Measurements from ENCODE around the gene RPTOR.
"Not testable (repeated sequence)": the region's sequence is repeated elsewhere in the genome, so short reads cannot be mapped to it uniquely, and the experiment has no call there.

The RPTOR gene

DNA sequence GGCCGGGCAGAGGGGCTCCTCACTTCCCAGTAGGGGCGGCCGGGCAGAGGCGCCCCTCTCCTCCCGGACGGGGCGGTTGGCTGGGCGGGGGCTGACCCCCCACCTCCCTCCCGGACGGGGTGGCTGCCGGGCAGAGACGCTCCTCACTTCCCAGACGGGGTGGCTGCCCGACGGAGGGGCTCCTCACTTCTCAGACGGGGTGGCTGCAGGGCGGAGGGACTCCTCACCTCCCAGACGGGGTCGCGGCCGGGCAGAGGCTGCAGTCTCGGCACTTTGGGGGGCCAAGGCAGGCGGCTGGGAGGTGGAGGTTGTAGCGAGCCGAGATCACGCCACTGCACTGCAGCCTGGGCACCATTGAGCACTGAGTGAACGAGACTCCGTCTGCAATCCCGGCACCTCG, 7.3 kb upstream of the RPTOR start:
- not testable (repeated sequence) for H3K9ac ChIP-seq (ENCODE audit: low read length)

DNA sequence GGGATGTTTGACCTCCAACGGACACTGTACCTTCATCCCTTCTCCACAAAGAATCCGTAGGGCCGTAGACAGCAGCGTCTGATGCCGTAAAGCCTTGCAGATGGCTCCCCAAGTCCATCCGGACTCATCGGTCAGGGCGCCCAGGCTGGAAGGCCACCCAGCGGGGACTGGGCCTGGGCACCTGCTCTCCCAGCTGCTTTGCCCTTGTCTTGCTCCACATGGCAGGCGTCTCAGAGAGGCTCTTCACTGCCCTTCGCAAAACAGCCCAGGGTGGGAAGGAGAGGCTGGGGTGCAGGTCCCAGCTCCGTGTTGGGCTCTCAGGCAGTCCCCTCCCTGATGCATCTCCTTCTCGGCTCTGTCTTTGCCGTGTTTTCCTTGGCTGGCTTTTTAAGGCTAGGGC, 6.2 kb upstream of the RPTOR start:
- H3K9ac ChIP-seq (ENCODE audit: low read length), result no peak overlapping the region
- no peaks in the 10 kb centered on the region for H3K36me3 ChIP-seq (ENCODE audit: control insufficient read depth, insufficient read depth, low read length)
- H3K4me1 ChIP-seq (ENCODE audit: control insufficient read depth, insufficient read depth, low read length), result no peaks in the 10 kb centered on the region
- H3K27ac ChIP-seq (ENCODE audit: low read depth, low read length), result no peak overlapping the region
- no peaks in the 10 kb centered on the region for H3K27me3 ChIP-seq (ENCODE audit: control insufficient read depth, insufficient read depth, low read length)
- H3K4me3 ChIP-seq (ENCODE audit: low read length), result no peak overlapping the region

More for the DNA sequence above, 7.3 kb upstream of the RPTOR start:
- not testable (repeated sequence) for H3K4me3 ChIP-seq (ENCODE audit: low read length); H3K27me3 ChIP-seq (ENCODE audit: control insufficient read depth, insufficient read depth, low read length); H3K27ac ChIP-seq (ENCODE audit: low read depth, low read length); H3K36me3 ChIP-seq (ENCODE audit: control insufficient read depth, insufficient read depth, low read length); H3K4me1 ChIP-seq (ENCODE audit: control insufficient read depth, insufficient read depth, low read length)

DNA sequence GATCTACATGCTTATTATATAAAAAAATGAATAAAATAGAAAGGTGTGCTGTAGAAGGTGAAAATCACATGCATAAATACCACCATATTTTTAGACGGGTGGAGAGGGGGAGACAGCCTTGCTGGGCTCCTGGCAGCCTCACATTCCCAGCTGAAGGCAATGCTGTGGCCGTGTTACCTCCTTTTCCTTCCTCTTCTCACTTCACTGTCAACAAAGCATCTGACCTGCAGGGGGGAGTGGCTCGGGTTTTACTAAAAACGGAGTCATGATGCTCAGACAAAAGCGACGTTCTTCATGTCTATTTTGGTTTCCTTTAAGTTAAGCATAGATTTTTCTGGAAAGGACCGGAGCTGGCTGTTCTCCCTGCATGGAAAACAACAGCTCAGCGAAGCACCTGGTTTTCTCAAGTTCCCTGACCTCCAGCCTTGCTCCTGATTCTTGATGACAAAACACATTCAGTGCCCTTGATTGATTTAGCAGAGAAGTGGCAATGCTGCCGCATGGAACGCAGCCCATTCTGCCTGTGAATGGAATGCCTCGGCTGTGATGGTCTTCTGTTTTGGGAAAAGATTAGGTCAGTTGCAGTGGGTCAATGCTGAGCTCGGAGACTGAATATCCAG, 5.5 kb upstream of the RPTOR start:
- H3K27me3 ChIP-seq (ENCODE audit: control insufficient read depth, insufficient read depth, low read length), result no peaks in the 10 kb centered on the region
- H3K4me3 ChIP-seq (ENCODE audit: low read length), result no peak overlapping the region
- H3K27ac ChIP-seq (ENCODE audit: low read depth, low read length), result no peak overlapping the region
- no peaks in the 10 kb centered on the region for H3K36me3 ChIP-seq (ENCODE audit: control insufficient read depth, insufficient read depth, low read length)
- no peak overlapping the region for H3K9ac ChIP-seq (ENCODE audit: low read length)
- no peaks in the 10 kb centered on the region for H3K4me1 ChIP-seq (ENCODE audit: control insufficient read depth, insufficient read depth, low read length)

DNA sequence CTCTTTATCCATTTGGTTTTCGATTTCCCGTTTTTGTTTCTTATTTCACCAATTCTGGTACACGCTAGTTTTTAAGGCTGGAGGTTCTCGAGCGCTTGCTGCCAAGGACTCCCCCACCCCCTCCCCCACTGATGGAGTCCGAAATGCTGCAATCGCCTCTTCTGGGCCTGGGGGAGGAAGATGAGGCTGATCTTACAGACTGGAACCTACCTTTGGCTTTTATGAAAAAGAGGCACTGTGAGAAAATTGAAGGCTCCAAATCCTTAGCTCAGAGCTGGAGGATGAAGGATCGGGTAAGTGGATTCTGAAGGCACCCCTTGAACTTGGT, 825 bp downstream of the RPTOR start:
- H3K4me1 ChIP-seq (ENCODE audit: control insufficient read depth, insufficient read depth, low read length), result peaks cover 11% of the 10 kb centered on the region

DNA sequence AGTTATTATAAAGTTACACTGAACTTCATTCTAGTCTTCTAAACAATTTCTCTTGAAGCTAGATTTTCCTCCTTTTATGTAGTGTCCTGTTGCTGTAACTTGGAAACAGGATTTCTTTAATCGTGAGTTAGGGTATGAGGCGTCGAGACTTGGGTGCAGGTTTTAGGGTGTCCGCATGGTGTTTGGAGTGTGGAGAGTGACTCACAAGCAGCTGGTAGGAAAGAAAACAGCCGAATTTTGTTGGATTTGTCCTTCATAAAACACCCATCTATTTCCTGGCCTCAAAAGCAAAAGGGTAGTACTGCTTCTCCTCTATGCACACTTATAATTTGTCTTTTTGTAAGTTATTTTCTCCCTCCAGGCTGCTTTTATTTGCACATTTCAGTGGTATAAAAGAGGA, 1.6 kb downstream of the RPTOR start:
- H3K9ac ChIP-seq (ENCODE audit: low read length), result no peak overlapping the region
- no peaks in the 10 kb centered on the region for H3K27me3 ChIP-seq (ENCODE audit: control insufficient read depth, insufficient read depth, low read length)

More for the DNA sequence above, 825 bp downstream of the RPTOR start:
- Histone ChIP-seq H3K27ac (ENCODE audit: low read depth, low read length) (no peak overlapping the region), H3K27me3 (ENCODE audit: control insufficient read depth, insufficient read depth, low read length) (no peaks in the 10 kb centered on the region), H3K4me3 (ENCODE audit: low read length) (peak overlapping the region; percentile 99), H3K36me3 (ENCODE audit: control insufficient read depth, insufficient read depth, low read length) (no peaks in the 10 kb centered on the region), H3K9ac (ENCODE audit: low read length) (peak overlapping the region; percentile 88)

DNA sequence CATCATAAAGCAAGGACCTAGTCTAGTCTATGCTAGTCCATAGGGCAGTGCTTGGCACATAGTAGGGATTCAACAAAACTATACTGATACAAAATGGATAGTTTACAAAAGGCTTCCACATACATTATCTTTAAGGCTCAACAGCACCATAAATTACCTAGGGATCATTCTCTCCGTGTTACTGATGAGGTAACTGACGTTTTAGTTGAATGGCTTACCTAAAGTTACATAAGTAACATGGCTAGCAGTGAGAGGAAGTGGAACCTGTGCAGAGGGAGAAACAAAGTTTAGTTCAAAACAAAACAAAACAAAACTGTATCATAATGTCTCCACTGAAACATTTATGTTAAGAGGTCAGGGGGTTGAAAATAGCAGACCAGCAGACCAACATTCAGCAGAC, 7.9 kb downstream of the RPTOR start:
- Histone ChIP-seq H3K27me3 (ENCODE audit: control insufficient read depth, insufficient read depth, low read length) (no peaks in the 10 kb centered on the region), H3K27ac (ENCODE audit: low read depth, low read length) (no peak overlapping the region), H3K4me1 (ENCODE audit: control insufficient read depth, insufficient read depth, low read length) (no peaks in the 10 kb centered on the region), H3K36me3 (ENCODE audit: control insufficient read depth, insufficient read depth, low read length) (no peaks in the 10 kb centered on the region), H3K4me3 (ENCODE audit: low read length) (no peak overlapping the region), H3K9ac (ENCODE audit: low read length) (no peak overlapping the region)

More for the DNA sequence above, 1.6 kb downstream of the RPTOR start:
- Histone ChIP-seq H3K4me3 (ENCODE audit: low read length) (no peak overlapping the region), H3K36me3 (ENCODE audit: control insufficient read depth, insufficient read depth, low read length) (no peaks in the 10 kb centered on the region), H3K27ac (ENCODE audit: low read depth, low read length) (no peak overlapping the region), H3K4me1 (ENCODE audit: control insufficient read depth, insufficient read depth, low read length) (peaks cover 11% of the 10 kb centered on the region)

DNA sequence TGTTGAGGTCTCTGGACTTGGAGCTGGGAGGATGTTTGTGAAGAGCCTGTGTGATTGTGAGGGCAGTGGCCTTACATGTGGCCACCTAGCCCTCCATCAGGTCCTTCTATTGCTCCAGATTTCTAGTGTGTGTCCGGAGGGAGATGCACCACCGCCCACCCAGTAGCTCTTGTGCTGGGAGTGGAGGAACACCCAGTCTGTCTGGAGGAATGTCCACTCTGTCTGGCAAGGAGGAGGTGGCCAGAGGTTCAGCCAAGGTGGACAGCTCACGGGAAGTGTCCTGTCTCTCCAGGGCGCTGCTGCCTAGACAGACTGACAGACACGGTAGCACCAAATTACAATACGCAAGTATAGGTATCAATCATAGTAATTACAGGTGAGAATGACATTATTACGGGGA, 10.6 kb downstream of the RPTOR start:
- no peaks in the 10 kb centered on the region for H3K4me1 ChIP-seq (ENCODE audit: control insufficient read depth, insufficient read depth, low read length)

DNA sequence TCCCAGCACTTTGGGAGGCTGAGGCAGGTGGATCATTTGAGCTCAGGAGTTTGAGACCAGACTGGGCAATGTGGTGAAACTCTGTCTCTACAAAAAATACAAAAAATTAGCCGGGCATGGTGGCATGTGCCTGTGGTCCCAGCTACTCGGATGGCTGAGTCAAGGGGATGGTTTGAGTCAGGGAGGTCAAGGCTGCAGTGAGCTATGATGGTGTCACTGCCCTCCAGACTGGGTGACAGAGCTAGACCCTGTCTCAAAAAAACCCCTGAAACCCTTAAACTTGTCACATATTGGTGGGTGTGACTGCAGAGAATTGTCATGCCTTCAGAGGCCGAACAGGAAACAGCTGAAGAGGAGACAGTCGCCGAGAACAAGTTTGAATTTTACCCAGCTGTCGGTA, 13.4 kb downstream of the RPTOR start:
- Histone ChIP-seq H3K27ac (ENCODE audit: low read depth, low read length) (no peak overlapping the region), H3K36me3 (ENCODE audit: control insufficient read depth, insufficient read depth, low read length) (no peaks in the 10 kb centered on the region), H3K4me3 (ENCODE audit: low read length) (no peak overlapping the region), H3K4me1 (ENCODE audit: control insufficient read depth, insufficient read depth, low read length) (no peaks in the 10 kb centered on the region), H3K27me3 (ENCODE audit: control insufficient read depth, insufficient read depth, low read length) (no peaks in the 10 kb centered on the region), H3K9ac (ENCODE audit: low read length) (no peak overlapping the region)

More for the DNA sequence above, 10.6 kb downstream of the RPTOR start:
- no peaks in the 10 kb centered on the region for H3K36me3 ChIP-seq (ENCODE audit: control insufficient read depth, insufficient read depth, low read length)
- no peak overlapping the region for H3K9ac ChIP-seq (ENCODE audit: low read length)
- no peak overlapping the region for H3K27ac ChIP-seq (ENCODE audit: low read depth, low read length)
- H3K27me3 ChIP-seq (ENCODE audit: control insufficient read depth, insufficient read depth, low read length), result no peaks in the 10 kb centered on the region
- no peak overlapping the region for H3K4me3 ChIP-seq (ENCODE audit: low read length)

DNA sequence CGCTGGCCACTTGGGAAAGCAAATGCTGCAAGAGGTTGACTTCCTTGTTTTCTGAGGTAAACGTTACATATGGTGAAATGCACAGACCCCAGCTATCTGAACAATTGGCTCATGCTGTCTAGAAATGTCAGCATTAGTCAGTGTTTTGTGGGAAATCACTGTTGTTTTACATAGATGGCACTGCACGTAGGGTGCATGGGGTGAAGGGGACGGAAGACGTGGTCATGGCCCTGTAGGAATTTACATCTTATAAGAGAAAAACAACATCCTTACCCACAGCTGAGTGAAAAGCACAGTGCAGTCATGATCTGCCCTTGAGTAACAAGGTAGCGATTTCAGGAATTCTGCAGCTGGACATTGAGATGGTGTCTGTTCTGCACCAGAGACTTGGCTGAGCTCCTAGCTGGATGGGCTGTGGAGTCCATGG, 15.2 kb downstream of the RPTOR start:
- Histone ChIP-seq H3K27ac (ENCODE audit: low read depth, low read length) (no peak overlapping the region), H3K9ac (ENCODE audit: low read length) (no peak overlapping the region)

DNA sequence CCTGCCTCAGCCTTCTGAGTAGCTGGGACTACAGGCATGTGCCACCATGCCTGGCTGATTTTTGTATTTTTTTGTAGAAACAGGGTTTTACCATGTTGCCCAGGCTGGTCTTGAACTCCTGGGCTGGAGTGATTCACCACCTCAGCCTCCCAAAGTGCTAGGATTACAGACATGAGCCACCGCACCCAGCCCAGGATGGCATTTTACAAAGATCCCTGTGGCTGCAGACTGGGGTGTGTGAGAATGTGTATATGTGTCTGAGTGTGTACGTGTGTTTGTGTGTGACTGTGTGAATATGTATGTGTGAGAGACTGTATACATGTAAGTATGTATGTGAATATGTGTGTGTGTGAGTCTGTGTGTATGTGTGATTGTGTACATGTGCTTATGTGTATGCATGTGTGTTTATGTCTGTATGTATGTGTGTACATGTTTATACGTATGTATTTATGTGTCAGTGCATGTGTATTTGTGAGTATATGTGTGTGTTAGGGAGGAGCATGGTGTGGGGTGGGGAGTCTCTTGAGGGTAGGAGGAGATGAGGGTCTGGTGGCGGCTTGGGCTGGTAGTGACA, 17.0 kb downstream of the RPTOR start:
- no peak overlapping the region for H3K27ac ChIP-seq (ENCODE audit: low read depth, low read length)
- no peak overlapping the region for H3K4me3 ChIP-seq (ENCODE audit: low read length)
- no peaks in the 10 kb centered on the region for H3K4me1 ChIP-seq (ENCODE audit: control insufficient read depth, insufficient read depth, low read length)
- no peaks in the 10 kb centered on the region for H3K36me3 ChIP-seq (ENCODE audit: control insufficient read depth, insufficient read depth, low read length)
- H3K9ac ChIP-seq (ENCODE audit: low read length), result no peak overlapping the region
- H3K27me3 ChIP-seq (ENCODE audit: control insufficient read depth, insufficient read depth, low read length), result no peaks in the 10 kb centered on the region

More for the DNA sequence above, 15.2 kb downstream of the RPTOR start:
- H3K27me3 ChIP-seq (ENCODE audit: control insufficient read depth, insufficient read depth, low read length), result no peaks in the 10 kb centered on the region
- H3K4me1 ChIP-seq (ENCODE audit: control insufficient read depth, insufficient read depth, low read length), result no peaks in the 10 kb centered on the region
- H3K4me3 ChIP-seq (ENCODE audit: low read length), result no peak overlapping the region
- no peaks in the 10 kb centered on the region for H3K36me3 ChIP-seq (ENCODE audit: control insufficient read depth, insufficient read depth, low read length)

DNA sequence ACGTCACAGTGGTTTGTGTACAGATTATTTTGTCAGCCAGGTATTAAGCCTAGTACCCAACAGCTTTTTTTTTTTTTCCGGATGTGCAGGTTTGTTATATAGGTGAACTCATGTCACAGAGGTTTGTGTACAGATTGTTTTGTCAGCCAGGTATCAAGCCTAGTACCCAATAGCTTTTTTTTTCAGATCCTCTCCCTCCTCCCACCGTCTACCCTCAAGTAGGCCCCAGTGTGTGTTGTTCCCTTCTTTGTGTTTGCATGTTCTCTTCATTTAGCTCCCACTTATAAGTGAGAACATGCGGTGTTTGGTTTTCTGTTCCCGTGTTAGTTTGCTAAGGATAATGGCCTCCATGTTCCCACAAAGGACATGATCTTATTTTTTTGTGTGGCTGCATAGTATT, 19.9 kb downstream of the RPTOR start:
- Histone ChIP-seq H3K4me1 (ENCODE audit: control insufficient read depth, insufficient read depth, low read length) (no peaks in the 10 kb centered on the region), H3K27me3 (ENCODE audit: control insufficient read depth, insufficient read depth, low read length) (no peaks in the 10 kb centered on the region), H3K36me3 (ENCODE audit: control insufficient read depth, insufficient read depth, low read length) (no peaks in the 10 kb centered on the region), H3K4me3 (ENCODE audit: low read length) (no peak overlapping the region), H3K27ac (ENCODE audit: low read depth, low read length) (no peak overlapping the region), H3K9ac (ENCODE audit: low read length) (no peak overlapping the region)

DNA sequence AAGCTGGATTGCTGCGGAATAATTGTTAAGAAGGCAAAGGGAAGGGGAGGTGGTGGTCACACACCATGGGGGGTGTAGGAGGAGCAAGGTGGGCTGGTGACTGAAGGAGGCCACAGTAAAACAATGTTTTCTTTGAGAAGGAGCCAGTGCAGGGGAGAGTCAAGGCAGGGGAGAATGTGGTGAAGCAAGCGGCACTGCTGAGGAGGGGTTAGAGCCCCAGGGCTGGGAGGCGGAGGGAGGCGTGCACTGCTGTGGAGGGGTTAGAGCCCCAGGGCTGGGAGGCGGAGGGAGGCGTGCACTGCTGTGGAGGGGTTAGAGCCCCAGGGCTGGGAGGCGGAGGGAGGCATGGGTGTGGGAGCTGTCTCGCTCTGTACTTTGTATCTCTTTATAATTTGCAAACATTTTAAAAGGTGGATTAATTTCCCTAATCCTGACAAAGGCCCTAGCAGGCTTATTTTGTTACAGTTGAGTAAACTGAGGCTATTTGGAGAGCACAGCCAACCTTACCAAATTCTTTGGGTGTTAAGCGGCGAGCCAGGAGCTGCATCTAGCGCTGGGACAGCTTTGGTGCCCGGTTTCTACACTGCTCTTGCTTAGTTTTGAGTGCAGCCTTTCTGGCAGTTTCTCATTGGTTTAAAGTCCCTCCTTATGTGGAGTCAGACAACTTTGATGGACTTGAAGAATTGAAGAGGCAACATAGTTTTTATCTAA, 20.9 kb downstream of the RPTOR start:
- Histone ChIP-seq H3K4me3 (ENCODE audit: low read length) (no peak overlapping the region), H3K4me1 (ENCODE audit: control insufficient read depth, insufficient read depth, low read length) (no peaks in the 10 kb centered on the region), H3K9ac (ENCODE audit: low read length) (no peak overlapping the region), H3K36me3 (ENCODE audit: control insufficient read depth, insufficient read depth, low read length) (no peaks in the 10 kb centered on the region), H3K27me3 (ENCODE audit: control insufficient read depth, insufficient read depth, low read length) (no peaks in the 10 kb centered on the region), H3K27ac (ENCODE audit: low read depth, low read length) (no peak overlapping the region)

DNA sequence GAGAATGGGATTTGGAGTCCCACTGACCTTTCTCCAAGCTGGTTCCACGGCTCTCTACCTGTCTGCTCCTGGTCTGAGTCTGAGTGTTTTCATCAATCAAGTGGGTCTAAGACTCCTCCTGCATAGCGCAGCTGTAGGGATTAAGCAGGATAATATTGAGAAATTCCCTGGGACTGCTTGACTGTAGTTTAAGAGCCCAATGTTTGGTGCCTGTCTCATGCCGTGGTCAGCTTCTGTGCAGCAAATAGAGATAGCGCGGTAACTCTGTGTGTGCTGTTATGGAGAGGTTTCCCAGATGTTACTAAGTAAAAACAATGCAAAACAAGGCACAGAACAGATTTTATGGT, 21.4 kb downstream of the RPTOR start:
- Histone ChIP-seq H3K4me3 (ENCODE audit: low read length) (no peak overlapping the region), H3K36me3 (ENCODE audit: control insufficient read depth, insufficient read depth, low read length) (no peaks in the 10 kb centered on the region), H3K9ac (ENCODE audit: low read length) (no peak overlapping the region), H3K27me3 (ENCODE audit: control insufficient read depth, insufficient read depth, low read length) (no peaks in the 10 kb centered on the region), H3K27ac (ENCODE audit: low read depth, low read length) (no peak overlapping the region), H3K4me1 (ENCODE audit: control insufficient read depth, insufficient read depth, low read length) (no peaks in the 10 kb centered on the region)

All from rectal smooth muscle tissue (tissue), 1 donor.